Measurements from ENCODE around the gene NSD2. TPM values are rescaled to one million over a fixed set of nuclear protein-coding genes. Genes with fewer than 3 reads are reported as not detected.

Gene NSD2
- total RNA-seq, 1 experiment from 2014 or later, result 69.0 TPM

GRCh38 chr4:1898007-1898406 lies 26.8 kb downstream of the NSD2 start:
- Histone ChIP-seq H3K4me2 (ENCODE audit: low read length) (no peak overlapping the region), H3K27me3 (ENCODE audit: low read length) (no peaks in the 10 kb centered on the region), H3K4me1 (ENCODE audit: insufficient read depth, low read length) (no peaks in the 10 kb centered on the region), H3K9me3 (ENCODE audit: low read length) (no peaks in the 10 kb centered on the region), H3K36me3 (ENCODE audit: low read depth, low read length) (peaks cover 26% of the 10 kb centered on the region), H3F3A (ENCODE audit: low read length, unreplicated experiment) (no peaks in the 10 kb centered on the region), H3K9ac (ENCODE audit: low read length) (no peak overlapping the region), H3K79me2 (ENCODE audit: low read length) (peaks cover 94% of the 10 kb centered on the region), H4K20me1 (ENCODE audit: low read length) (peaks cover 23% of the 10 kb centered on the region), H3K27ac (ENCODE audit: low read length) (no peak overlapping the region), H2AFZ (ENCODE audit: low read length) (no peak overlapping the region), H3K4me3 (ENCODE audit: low read length) (no peak overlapping the region), H3K9me2 (replicated peaks; ENCODE audit: low read length) (no peaks in the 10 kb centered on the region)
- no peak for DNase-seq
- ChIA-PET CTCF (no interaction called here), POLR2A (ENCODE audit: unreplicated experiment) (no interaction called here)
- ATAC-seq, result no peak
- BruUV-seq (replicated peaks), result no TSS peak
- TF ChIP-seq EZH2 (IDR thresholded peaks at IDR 0.05; ENCODE audit: low read length, unreplicated experiment), result no peak
- no peak for TF ChIP-seq EZH2phosphoT487 (IDR thresholded peaks at IDR 0.05; ENCODE audit: borderline replicate concordance, low read length)
- no peak for TF ChIP-seq CTCF (conservative IDR thresholded peaks at IDR 0.05; ENCODE audit: low read depth, low read length)
- intact Hi-C loops (cut with micrococcal nuclease), result loop anchor here (2.0 kb wide), 1 partner anchor 25 kb away; no protein-coding TSS in a partner anchor

GRCh38 chr4:1898681-1899080 lies 27.5 kb downstream of the NSD2 start:
- H4K20me1 ChIP-seq (ENCODE audit: low read length), result peaks cover 22% of the 10 kb centered on the region
- ChIA-PET POLR2A (ENCODE audit: unreplicated experiment) (no interaction called here), CTCF (no interaction called here)
- no peaks in the 10 kb centered on the region for H3K9me2 ChIP-seq (replicated peaks; ENCODE audit: low read length)
- intact Hi-C loops (cut with micrococcal nuclease), result loop anchor here (2.0 kb wide), 1 partner anchor 26 kb away; no protein-coding TSS in a partner anchor
- BruUV-seq (replicated peaks), result no TSS peak
- ATAC-seq, result no peak
- no peak overlapping the region for H3K4me3 ChIP-seq (ENCODE audit: low read length)
- H3K4me2 ChIP-seq (ENCODE audit: low read length), result no peak overlapping the region
- no peak overlapping the region for H3K9ac ChIP-seq (ENCODE audit: low read length)
- H3K79me2 ChIP-seq (ENCODE audit: low read length), result peaks cover 93% of the 10 kb centered on the region
- no peak overlapping the region for H3K27ac ChIP-seq (ENCODE audit: low read length)
- TF ChIP-seq EZH2phosphoT487 (IDR thresholded peaks at IDR 0.05; ENCODE audit: borderline replicate concordance, low read length) (no peak), CTCF (conservative IDR thresholded peaks at IDR 0.05; ENCODE audit: low read depth, low read length) (no peak), EZH2 (IDR thresholded peaks at IDR 0.05; ENCODE audit: low read length, unreplicated experiment) (no peak)
- no peaks in the 10 kb centered on the region for H3F3A ChIP-seq (ENCODE audit: low read length, unreplicated experiment)
- H2AFZ ChIP-seq (ENCODE audit: low read length), result no peak overlapping the region
- no peaks in the 10 kb centered on the region for H3K4me1 ChIP-seq (ENCODE audit: insufficient read depth, low read length)
- peaks cover 26% of the 10 kb centered on the region for H3K36me3 ChIP-seq (ENCODE audit: low read depth, low read length)
- no peaks in the 10 kb centered on the region for H3K9me3 ChIP-seq (ENCODE audit: low read length)
- H3K27me3 ChIP-seq (ENCODE audit: low read length), result no peaks in the 10 kb centered on the region
- no peak for DNase-seq

GRCh38 chr4:1899149-1900086 lies 28.2 kb downstream of the NSD2 start:
- H3K4me1 ChIP-seq (ENCODE audit: insufficient read depth, low read length), result no peaks in the 10 kb centered on the region
- peak; percentile 79 for TF ChIP-seq CTCF (conservative IDR thresholded peaks at IDR 0.05; ENCODE audit: low read depth, low read length)
- no peak for TF ChIP-seq EZH2phosphoT487 (IDR thresholded peaks at IDR 0.05; ENCODE audit: borderline replicate concordance, low read length)
- no peak overlapping the region for H2AFZ ChIP-seq (ENCODE audit: low read length)
- intact Hi-C loops (cut with micrococcal nuclease), result loop anchor here (2.0 kb wide), 1 partner anchor 27 kb away; no protein-coding TSS in a partner anchor
- peaks cover 28% of the 10 kb centered on the region for H3K36me3 ChIP-seq (ENCODE audit: low read depth, low read length)
- H3K9me3 ChIP-seq (ENCODE audit: low read length), result no peaks in the 10 kb centered on the region
- DNase-seq, result peak; percentile 59
- H3K27me3 ChIP-seq (ENCODE audit: low read length), result no peaks in the 10 kb centered on the region
- H3K27ac ChIP-seq (ENCODE audit: low read length), result no peak overlapping the region
- no peak overlapping the region for H3K4me2 ChIP-seq (ENCODE audit: low read length)
- H3K9me2 ChIP-seq (replicated peaks; ENCODE audit: low read length), result no peaks in the 10 kb centered on the region
- H3F3A ChIP-seq (ENCODE audit: low read length, unreplicated experiment), result no peaks in the 10 kb centered on the region
- peaks cover 19% of the 10 kb centered on the region for H4K20me1 ChIP-seq (ENCODE audit: low read length)
- CTCF ChIA-PET, result no interaction called here
- H3K9ac ChIP-seq (ENCODE audit: low read length), result no peak overlapping the region
- BruUV-seq (replicated peaks), result no TSS peak
- peaks cover 93% of the 10 kb centered on the region for H3K79me2 ChIP-seq (ENCODE audit: low read length)
- POLR2A ChIA-PET (ENCODE audit: unreplicated experiment), result no interaction called here
- ATAC-seq, result peak; percentile 82
- no peak overlapping the region for H3K4me3 ChIP-seq (ENCODE audit: low read length)
